Cortex of kidney (tissue), 1 donor: ENCODE results near the gene GLTP.

Source experiments
- DNase-seq: peaks from one replicate; lab custom pipeline; 2025; lab: John Stamatoyannopoulos, UW

GLTP gene

DNA sequence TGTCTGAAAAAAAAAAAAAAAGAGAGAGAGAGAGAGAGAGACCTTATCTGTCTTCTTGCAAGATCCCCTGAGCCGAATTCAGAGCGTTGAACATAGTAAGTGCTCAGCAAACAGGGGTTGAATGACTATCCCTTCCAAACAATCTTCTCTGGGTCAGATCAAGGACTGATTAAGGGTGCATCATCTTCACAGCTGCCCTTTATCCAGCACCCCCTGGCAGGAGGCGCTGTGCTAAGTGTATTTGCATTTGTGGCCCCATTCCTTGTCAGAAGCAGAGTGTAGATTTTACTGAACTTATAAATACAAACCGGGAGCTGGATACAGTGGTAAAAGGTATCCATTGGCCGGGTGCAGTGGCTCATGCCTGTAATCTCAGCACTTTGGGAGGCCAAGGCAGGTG is 38.3 kb downstream of the GLTP start:
- DNase-seq: no peak

DNA sequence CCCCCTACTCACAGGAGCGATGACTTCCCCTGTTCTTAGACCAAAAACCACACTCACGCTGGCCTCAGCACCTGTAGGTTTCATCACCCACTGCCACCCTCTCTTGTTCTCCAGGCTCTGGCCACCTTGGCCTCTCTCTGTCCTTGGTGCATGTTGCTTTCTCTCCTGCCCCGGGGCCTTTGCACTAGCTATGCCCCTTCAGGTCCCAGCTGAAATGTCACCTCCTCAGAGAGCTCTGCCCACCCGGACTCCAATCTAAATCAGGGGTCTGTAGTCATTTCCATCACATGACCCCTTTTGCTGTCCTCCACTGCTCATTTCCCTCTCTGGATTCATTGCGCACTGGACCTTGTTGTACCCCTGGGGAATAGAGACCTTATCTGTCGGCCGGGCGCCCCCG is 39.0 kb downstream of the GLTP start:
- no peak for DNase-seq

DNA sequence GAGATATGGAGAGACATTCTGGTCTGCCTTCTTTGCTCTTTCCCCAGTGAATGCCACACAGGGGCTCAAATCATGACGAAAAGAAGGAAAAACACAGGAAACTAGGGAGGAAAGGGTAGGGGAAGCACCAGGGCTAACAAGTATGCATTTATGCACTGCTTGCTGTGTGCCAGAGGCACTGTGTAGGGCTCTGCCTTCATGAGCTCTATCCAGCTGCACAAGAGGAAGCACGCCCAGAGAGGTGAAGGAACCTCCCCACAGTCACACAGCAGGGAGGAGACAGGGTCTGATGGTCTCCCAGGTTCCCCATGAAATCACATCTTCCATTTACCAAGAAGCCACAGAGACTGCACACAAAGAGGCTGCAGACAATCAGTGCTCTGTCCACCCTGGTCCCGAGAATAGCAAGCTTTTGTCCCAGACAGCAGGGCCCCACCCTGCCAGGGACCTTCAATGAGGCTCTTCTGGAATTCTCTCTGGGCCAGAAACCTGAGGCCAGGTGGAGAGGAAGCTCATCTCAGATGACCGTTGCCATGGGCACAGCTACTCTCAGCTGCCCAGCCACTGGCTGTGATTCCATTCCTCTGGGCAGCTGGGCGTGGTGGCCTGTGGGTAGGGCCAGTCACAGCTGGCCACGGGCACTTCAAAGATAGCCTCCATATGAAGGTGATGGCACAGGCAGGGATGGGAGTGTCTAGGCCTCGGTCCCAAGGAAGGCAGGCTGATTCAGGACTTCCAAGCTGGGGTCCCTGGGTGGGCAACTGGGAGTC is 39.9 kb downstream of the GLTP start:
- DNase-seq: no peak

DNA sequence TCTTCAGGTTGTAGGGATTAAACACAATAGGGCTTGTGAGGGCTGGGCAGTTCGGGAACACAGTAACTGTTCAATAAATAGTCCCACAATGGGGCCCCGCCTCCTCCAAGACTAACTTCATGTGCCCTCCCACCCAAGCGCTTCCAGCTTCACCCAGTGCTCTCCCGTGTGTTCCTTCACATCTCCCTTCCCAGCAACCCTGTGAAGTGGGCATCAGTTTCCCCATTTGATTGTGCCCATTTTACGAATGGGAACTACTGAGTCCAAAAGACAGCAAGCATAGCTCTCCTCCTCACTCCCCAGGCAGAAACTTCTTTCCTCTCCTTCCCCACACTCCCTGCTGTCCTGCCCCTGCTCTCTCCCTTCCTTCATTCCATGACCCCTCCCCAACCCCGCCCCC is 40.9 kb downstream of the GLTP start:
- no peak for DNase-seq

DNA sequence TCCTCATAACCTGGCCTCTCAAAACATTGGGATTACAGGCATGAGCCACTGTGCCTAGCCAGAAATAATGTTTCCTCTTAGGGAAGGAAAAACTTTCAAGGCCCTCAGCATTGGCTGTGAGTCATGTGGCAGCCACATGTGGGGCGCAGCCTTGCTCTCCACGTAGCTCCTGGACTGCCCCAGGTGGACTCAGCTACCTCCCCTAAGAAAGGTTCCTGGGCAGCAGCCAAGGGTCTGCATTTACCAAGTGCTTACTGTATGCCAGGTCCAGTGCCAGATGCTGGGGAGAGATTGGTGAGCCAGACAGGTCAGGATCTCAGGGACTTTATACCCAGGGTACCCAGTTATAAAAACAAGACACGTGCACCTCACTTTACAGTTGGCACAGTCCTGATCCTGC is 43.4 kb downstream of the GLTP start:
- DNase-seq: no peak

DNA sequence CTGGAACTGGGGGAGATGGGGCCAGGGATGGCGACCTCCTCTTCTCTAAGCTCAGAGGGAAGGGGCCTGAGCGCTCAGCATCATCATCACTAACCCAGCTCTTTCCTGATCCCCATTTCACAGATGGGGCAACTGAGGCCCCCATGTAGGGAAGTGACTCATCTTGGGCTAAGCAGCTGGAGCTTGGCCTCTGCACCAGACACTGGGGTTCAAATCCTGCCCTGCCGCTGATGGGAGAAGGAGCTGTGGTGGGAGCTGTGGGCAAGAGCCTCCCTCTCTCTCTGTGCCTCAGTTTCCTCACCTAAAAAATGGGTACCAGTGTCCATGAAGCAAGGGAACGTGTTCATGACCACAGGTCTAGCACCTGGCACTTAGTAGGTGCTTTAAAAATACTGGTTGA is 44.5 kb downstream of the GLTP start:
- DNase-seq: no peak

DNA sequence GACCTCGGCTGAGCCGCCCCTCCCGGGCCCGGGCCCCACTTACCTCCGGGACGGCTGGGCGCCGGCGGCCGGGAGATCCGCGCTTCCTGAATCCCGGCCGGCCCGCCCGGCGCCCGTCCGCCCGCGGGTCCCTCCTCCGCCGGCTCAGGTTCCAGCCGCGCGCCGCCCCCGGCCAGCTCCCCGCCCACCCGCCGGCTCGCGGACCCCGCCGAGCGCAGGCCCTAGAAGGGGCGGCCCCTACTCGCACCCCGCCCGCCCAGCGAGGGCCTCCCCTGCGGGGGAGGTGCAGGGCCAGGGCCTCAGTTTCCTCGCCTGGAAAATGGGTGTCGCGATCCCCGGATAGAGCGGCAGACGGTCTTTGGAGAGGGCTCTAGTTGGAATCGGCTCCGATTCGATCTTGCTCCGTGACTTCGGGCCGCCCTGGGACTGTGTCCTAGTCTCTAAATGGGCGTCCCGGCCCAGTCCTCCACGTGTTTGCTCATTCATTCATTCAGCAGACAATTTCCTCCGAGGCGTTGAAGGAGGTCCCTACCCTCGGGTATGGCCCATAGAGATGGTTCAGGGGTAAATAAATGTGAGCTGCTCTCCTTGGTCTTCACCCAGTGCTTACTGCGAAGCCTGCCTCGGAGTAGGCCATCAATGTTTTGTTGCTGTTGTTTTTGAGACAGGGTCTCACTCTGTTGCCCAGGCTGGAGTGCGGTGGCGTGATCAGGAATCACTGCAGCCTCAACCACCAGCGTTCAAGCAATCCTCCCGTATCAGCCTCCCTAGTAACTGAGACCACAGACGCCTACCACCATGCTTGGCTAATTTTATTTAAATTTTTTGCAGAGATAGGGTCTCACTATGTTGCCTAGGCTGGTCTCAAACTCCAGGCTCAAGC is 46.8 kb downstream of the GLTP start, which contains the start of gene TRPV4:
Gene TRPV4, minus strand, starts transcription at position 92 of the 883 bp plus-strand sequence. CDS start 18,602 bp downstream, outside the sequence.
- DNase-seq: no peak

DNA sequence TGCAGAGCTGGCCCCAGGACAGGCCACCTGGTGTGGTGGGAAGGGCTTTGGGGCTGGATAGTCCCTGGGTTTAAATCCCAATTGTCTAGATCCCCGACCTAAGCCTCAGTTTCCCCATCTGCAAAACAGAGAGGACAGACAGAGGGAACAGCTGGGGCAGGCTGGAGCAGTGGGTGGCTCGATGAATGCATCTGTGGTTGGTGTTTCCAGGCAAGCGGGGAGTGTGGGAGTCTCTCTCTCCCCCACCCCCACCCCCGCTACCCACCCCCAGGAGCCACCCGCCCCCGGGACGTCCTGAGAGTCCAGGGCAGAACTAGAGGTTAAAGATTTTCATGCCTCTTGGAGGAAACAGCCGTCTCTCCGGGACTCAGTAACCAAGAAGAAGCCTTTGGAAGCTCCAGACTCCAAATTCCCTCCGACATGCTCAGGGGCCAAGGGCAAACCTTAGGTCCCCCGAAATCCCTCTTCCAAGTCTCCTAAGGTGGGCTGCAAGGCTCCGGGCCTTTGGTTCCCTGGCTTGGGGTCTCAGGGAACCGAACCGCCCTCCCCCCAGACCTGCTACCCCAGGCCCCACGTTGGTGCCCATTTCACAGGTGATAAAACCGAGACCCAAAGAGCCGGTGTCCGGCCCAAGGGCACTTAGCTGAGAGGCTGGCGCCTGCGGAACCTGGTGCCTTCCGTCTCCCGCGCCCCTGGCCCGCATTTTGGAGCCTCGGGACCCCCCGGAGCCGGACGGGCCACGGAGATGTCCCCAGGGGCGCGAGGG is 47.6 kb downstream of the GLTP start:
- no peak for DNase-seq

DNA sequence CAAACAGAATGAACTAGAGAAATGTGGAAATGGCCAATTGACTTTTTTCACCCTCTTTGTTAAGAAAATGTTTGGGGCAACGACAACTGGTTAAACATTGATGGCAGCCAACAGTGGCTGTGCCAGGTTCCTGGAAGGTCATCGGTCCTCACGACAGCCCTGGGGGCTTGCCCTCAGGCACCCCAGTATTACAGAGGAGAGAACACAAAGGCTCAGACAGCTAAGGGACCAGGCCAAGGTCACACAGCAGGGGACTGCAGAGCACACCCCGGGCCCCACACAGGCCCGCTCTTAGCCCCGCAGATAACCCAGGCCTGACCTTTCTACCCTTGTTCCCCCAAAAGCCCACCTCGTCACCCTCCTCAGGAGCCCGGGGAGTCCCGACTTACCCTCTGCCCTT is 48.4 kb downstream of the GLTP start:
- DNase-seq: no peak

DNA sequence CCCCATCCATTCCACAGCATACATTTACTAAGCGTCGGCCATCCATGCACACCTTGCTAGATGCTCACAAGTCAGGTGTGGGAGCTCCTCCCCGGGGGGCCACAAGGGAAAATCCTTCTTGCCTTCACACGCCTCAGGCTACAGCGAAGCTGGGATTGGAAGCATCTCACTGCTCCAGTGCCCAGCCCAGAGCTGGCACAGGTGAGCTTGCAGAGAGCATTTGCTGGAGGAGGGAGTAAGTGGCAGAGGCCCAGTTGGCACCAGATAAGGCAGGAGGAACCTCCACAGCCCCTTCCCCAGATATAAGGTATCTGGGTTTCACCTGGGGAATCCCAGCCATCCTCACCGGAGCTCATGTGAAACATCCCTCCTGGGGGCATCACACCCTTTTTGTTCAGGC is 49.0 kb downstream of the GLTP start:
- DNase-seq: no peak

DNA sequence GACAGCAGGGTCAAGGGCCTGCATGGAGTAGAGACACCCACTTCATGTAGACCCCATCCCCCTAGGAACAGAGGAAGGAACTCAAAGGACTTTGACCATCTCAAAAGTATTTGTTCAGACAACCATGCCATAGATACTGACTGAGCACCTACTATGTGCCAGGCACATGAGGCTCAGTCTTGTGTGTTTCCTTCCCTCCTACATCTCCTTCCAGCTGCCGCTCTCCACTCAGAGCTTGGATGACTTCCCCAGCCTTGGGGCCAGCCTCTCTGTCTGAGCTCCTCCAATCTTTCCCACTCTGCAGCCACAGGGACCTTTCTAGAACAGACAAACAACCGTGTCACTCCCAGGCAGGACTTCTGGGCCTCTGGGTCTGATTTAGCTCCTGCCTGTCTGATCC is 49.6 kb downstream of the GLTP start:
- no peak for DNase-seq

DNA sequence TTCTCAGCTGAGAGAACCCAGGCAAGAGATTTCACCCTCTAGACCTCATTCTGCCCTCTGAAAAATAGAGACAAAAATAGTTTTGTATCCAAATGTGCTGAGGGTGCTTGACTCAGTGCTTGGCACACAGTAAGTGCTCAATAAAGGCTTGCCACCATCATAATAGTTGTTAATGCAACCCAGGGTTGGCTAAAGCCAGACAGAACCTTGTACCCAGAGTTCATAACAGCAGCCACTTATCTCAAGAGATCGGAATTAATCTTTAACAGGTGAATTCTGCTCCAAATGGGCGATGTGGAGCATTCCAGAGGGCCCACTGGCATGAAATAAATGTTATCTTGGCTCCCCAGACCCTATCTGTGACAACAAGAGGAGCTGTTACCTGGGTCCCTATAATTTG is 50.1 kb downstream of the GLTP start:
- DNase-seq: no peak

DNA sequence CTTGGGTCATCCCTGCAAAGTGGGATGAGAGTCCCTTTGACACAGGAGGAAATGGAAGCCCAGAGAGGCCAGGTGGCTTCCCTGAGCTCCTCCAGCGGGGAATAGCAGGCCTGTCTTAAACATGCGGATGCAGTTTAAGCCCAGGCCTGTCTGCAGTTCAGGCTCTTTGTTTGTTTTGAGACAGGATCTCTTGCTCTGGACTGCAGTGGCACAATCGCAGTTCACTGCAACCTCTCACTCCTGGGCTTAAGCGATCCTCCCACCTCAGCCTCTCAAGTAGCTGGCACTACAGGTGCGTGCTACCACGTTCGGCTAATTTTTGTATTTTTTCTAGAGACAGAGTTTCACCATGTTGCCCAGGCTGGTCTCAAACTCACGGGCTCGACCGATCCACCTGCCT is 50.7 kb downstream of the GLTP start:
- no peak for DNase-seq

DNA sequence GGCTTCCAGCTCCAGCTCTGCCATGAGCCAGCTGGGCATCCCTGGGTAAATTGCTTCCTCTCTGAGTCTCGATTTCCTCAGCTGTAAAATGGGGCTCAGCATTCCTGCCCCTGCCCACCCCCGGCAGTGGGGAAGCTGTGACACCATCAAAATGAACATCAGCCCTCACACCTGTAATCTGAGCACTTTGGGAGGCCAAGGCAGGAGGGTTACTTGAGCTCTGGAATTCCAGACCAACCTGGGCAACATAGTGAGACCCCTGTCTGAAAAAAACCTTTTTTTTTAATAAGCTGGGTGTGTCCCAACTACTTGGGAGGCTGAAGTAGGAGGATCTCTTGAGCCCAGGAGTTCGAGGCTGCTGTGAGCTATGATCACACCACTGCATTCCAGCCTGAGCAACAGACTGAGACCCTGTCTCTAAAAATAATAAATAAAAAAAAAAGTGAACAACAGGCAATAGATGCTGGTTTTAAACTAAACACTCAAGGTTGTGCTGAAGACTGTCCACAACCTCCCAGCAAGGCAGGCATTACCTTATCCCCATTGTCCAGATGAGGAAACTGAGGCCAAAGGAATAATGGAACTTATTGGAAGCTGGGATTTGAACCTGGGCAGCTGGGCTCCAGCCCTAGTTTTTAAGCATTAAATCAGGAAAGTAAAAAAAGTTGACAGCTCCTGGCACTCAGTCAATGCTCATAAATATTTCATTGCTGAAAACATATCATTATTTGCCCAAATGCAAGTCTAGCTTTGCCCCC is 51.4 kb downstream of the GLTP start:
- DNase-seq: no peak

DNA sequence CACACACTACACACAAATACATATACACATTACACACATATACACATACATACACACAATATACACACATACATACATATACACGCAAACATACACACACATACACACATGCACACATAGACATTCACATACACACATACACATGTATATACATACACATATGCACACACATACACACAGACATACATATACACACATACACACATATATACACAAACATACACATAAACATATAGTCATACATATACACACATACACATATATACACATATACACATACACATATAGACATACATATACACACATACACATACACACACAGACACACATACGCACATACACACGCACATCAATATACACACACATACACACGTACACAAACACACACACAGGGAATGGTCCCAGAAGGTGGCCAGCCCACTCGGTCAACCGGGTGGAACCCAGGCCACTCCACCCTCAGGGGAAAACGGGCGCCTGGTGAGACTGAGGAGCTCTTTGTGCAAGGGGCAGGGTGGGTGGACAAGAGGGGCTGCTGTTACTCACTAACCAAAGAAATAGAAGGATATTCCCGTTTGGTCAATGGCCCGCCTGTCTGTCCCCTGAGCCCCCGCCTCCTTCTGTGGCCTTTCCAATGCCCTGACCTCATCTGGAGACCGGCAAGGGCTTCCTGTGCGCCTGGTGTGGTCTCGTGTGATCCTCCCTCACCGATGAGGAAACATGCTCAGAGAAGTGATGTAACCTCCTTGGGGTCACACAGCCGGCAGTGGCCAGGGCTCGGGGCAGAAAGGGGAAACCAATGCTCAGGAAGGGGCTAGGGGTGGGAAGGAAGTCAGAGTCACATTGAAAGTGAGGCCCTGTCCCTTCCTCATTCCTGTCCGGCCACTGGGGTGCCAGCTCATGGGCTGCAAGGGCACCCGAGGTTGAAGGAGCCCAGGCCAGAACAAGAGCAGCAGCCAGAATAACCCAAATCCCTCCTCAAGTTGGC is 52.5 kb downstream of the GLTP start:
- DNase-seq: no peak

DNA sequence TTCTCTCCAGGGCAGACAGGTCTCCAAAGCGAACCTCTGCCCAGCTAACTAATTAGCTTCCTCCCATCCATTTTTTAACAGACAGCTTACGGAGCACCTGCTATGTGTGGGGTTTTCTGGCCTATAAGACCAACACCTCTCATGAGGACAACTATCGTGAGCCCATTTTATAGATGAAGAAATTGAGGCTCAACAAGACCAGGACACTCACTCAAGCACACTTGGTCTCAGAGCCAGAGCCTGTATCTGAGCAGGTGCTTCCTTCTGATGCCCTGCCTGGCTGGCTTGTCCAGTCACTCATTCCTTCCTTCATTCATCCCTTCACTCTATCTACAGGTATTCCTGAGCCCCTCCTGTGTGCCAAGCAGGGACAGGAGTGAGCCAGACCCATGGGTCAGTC is 53.3 kb downstream of the GLTP start:
- DNase-seq: no peak

DNA sequence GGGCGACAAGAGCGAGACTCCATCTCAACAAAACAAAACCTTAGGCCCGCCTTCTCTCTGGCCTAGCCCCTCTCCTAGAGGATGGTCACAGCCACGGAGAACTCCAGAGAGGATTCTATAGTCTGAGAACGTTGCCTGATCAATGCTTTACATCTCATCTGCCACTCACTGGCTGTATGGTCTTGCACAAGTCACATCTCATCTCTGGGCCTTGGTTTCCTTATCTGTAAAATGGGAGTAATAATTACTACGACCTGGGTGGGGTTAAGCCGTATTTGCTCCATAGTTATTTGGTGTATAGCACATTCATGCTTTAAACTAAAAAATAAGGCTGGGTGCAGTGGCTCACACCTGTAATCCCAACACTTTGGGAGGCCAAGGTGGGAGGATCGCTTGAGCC is 55.6 kb downstream of the GLTP start:
- DNase-seq: no peak

DNA sequence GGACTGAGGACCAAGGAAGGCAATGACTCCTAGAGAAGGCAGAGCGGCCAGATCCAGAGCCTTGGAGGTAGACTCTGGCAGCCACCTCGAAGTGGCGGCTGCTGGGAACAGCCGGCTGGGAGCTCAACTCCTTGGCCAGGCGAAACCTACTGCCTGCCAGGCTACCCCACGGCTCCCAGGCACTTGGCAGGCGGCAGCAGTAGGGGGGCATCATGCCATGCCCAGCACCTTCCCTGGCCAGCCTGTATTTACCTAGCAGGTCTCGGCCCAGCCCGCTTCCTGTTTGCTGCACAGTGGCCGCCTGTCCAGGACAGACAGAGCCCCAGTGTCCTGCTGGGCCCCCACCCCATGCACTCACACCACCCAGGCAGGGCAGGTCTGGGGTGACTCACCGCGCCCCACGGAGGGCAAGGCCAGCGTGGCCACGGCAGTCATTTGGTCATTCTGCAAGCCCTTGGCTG is 57.4 kb downstream of the GLTP start:
- no peak for DNase-seq

DNA sequence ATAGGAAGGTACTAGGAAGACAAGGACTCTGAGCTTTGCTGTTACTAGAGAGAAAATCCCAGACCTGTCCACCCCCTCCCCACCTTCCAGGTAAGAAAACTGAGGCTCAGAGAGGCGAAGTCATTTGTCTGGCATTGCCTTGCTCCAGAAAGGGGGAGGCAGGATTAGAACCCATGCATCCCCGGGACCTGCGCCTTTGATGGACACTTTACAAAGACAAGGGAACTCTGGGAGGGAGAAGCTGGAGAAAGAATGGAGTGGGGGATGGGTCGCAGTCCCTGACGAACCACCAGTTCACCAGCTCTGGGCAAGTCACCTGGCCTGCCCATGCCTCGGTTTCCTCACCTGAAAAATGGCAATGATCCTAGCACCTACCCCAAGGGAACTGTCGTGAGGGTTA is 57.9 kb downstream of the GLTP start:
- no peak for DNase-seq

DNA sequence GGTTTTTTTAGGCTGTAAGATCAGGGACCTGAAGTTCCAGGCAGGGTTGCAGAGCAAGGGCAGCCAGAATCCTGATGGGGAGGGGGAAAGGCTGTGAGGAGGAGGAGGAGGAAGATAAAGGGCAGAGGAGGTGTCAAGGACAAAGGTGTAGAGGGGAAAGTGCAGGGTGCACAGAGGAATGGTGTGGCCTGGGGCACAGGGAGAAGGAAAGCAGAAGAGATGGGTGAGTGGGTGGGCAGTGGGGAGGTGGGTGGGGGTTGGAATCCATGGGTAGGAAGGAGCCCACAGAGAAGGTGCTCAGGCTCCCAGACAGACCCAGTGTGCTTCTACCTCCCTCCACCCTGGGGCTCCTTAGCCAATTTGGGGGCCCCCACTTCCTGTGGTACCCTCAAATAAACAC is 58.4 kb downstream of the GLTP start:
- no peak for DNase-seq
